HG03025 (cell line): ENCODE results near the gene DDI2.
"Not testable (repeated sequence)": the region's sequence is repeated elsewhere in the genome, so short reads cannot be mapped to it uniquely, and the experiment has no call there.

Experiments
- ATAC-seq: cut with Tn5 transposase; IDR thresholded peaks from one replicate; pipeline ENCODE4 v1.9.1; 2021; ENCODE audit warnings: mild to moderate bottlenecking, moderate library complexity; ENCODE audit not compliant: unreplicated experiment, low FRiP score

DDI2 gene

GRCh38 chr1:15676688-15677661 lies 59.7 kb downstream of the DDI2 start:
- no peak for ATAC-seq

DNA sequence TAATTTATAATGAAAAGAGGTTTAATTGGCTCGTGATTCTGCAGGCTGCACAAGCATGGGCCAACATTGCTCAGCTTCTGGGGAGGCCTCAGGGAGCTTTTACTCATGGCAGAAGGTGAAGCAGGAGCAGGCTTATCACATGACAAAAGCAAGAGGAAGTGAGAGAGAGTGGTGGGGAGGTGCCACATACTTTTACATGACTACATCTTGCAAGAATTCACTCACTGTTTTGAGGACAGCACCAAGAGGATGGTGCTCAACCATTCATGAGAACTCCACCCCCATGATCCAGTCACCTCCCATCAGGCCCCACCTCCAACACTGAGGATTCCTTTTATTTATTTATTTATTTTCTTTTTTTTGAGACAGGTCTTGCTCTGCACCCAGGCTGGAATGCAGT lies 61.3 kb downstream of the DDI2 start:
- ATAC-seq = no peak

DNA sequence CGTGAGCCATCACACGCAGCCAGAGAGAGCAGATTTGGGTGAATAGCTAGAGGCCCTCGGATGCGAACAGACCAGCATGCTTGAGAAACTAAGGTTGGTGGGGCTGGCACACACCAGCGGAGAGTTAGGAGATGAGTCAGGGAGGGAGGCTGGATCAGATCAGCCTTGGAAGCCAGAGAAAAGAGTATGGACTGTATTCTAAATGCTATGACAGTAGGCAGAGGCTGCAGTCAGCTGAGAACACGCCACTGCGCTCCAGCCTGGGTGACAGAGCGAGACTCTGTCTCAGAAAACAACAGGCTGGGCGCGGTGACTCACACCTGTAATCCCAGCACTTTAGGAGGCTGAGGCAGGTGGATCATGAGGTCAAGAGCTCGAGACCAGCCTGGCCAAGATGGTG lies 62.9 kb downstream of the DDI2 start:
- ATAC-seq = no peak

DNA sequence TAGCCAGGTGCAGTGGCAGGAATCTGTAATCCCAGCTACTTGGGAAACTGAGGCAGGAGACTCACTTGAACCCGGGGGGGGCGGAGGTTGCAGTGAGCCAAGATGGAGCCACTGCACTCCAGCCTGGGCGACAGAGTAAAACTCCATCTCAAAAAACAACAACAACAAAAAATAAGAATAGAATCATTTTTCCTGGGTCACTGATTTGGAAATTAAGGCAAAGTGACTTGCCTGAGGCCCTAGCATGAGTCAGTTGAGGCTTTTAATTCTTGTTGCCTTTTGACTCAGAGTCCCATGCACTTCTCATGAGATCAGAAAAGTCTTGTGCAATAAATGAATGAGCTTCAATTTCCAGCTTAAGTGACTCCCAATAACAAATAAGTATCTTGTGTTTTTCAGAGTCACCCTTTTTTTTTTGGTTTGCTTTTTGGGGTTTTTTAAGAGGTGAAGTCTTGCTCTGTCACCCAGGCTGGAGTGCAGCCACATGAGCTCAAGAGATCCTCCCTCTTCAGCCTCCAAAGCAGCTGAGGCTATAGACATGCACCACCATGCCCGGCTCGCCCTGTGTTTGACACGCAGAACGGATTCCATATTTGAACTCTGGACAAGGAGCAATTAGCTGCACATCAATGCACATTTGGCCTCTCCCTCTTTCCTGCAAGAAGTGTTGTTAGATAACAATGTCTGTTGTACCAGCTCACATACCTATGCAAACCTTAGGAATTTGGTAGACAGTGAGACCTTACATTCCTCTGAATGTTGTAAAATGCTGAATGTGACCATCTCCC lies 63.5 kb downstream of the DDI2 start:
- no peak for ATAC-seq

- ATAC-seq = no peak
Measured at GRCh38 chr1:15681349-15682292, 64.4 kb downstream of the DDI2 start.

- ATAC-seq = no peak
Measured at GRCh38 chr1:15682936-15683341, 65.7 kb downstream of the DDI2 start.

DNA sequence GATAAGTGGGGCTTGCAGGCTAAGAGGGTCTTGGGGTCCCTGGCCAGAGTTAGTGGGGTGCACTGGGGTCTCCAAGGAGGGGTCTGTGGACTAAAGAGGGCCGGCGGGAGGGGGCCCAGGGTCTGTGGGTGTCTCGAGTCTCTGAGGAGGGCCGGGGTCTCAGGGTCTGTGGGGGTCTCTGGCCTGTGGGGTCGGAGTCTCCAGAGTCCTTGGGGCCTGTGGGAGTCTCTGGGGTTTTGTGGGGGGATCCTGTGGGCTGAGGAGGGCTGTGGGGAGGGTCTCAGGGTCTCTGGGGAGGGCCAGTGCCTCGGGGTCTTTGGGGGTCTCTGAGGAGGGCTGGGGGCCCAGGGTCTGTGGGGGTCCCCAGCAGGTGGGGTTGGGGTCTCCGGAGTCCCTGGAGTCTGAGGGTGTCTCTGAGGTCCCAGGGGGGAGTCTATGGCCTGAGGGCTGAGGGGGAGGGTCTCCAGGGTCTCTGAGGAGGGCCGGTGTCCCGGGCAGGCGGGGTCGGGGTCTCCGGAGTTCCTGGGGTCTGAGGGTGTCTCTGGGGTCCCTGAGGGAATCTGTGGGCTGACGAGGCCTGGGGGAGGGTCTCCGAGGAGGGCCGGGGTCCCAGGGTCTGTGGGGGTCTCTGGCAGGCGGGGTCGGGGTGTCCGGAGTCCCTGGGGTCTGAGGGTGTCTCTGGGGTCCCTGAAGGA lies 66.2 kb downstream of the DDI2 start:
- no peak for ATAC-seq

GRCh38 chr1:15684042-15684461 lies 66.8 kb downstream of the DDI2 start, which contains the start of gene PLEKHM2:
Gene PLEKHM2, plus strand, starts transcription at chr1:15684320. Its CDS starts 239 bp downstream, at chr1:15684559.
- no peak for ATAC-seq

DNA sequence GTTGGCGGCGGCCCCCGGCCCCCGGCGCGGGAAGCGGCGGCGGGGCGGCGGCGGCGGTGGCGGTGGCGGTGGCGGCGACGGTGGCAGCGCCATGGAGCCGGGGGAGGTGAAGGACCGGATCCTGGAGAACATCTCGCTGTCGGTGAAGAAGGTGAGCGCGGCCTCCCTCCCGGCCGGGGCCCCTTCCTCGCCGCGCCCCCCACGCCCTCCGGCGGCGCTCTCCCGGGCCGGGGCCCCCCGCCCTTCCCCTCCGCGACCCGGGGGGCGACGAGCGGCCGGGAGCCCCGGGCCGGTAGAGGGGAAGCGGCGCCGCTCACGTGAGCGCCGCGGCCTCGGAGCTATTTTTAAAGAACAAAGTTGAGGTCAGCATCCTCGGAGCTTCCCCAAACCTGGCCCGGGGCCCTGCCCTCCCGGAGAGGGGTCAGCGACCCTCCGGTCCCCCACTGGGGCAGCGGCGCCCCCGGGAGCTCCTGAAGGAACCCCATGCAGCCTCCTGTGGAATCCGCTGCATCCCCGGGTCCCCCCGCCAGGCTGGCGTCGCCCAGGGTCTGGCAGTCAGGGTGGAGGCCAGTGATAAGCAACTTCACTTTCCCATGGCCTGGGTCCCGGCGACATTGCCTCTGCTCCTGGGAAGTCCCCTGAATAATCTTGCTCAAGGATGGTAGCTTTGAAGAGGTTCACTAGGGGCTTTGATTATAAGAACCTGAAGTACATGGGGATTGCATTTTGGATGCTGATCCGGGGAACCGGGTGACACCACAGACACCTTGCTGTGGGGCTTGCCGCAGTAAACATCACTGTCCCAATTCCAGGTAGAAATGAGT lies 67.4 kb downstream of the DDI2 start:
- ATAC-seq = no peak

- ATAC-seq = no peak
Measured at GRCh38 chr1:15685820-15686219, 68.6 kb downstream of the DDI2 start.

DNA sequence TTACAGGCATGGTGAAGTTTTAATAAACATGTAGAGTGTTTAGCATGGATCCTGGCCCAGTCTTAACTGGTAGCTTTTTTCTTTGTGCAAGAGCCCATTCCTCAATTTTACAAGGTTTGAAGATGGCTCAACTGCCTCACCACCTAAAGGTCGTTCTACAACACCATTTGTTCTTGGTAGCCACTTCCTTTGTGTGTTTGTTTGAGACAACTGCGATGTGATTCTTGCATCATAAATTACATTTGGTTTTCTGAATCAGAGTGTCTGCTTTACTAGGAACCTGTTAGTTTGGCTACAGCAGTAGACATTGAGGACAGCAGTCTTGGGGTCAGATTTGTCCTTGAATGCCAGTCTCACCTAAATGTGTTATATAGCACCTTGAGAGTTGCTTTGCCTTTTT lies 70.2 kb downstream of the DDI2 start:
- ATAC-seq = no peak

DNA sequence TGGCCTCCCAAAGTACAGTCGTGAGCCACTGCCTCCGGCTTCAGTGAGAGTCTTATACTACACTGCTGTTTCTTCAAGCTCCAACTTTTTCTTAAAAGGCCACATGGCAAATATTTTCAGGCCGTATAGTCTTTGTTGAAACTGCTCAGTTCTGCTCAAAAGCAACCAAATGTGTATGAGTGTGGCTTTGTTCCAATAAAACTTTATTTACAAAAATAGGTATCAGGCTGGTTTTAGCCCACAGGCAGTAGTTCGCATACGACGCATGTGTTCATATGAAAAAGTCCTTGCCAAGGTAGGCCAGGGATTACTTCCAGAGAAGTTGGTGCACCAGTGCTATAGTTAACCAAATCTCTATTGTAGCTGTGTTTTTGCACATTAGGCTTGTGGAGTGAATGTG lies 73.1 kb downstream of the DDI2 start:
- ATAC-seq = no peak

- no peak for ATAC-seq
Measured at GRCh38 chr1:15691434-15692032, 74.3 kb downstream of the DDI2 start.

GRCh38 chr1:15692121-15692682 lies 74.9 kb downstream of the DDI2 start:
- no peak for ATAC-seq

GRCh38 chr1:15693371-15693770 lies 76.1 kb downstream of the DDI2 start:
- ATAC-seq = no peak

DNA sequence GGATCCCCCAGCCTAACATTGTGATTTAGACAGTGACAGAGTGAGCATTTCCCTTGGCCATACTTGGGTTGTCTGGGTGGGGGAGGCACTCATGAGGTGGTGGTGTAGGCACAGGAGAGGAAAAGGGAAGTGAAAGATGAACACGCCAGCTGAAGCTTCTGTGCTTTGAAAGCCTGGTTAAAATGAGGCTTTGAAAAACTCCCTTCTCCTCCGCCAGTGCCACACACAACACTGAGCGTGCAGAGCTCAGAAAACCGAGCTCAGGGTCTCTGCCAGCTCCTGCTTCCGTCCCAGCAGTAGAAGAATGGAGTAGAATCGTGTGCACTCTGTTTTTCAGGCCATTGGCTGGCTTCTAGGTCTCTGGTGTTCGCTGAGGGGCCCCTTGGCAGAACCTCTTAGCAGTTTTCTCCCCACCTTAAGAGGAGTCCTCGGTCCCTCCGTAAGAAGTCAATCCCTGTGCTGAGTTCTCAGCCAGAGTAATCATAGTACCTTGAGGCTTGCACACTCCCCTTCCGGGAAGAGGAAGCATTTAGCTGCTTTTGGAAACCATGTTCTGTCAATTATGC lies 79.8 kb downstream of the DDI2 start:
- ATAC-seq = peak; percentile 59

DNA sequence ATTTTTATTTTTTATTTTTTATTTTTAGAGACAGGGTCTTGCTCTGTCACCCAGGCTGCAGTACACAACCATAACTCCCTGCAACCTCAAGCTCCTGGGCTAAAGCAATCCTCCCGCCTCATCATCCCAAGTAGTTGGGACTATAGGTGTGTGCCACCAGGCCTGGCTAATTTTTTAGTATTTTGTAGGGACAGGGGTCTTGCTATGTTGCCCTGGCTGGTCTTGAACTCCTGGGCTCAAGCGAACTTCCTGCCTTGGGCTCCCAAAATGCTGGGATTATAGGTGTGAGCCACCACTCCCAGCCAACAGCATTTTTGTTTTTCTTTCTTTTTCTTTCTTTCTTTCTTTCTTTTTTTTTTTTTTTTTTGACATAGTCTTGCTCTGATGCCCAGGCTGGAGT lies 80.9 kb downstream of the DDI2 start:
- ATAC-seq = no peak

- ATAC-seq = not testable (repeated sequence)
Measured at GRCh38 chr1:15699321-15699720, 82.1 kb downstream of the DDI2 start.
